Measurements from ENCODE around the gene PIF1. TPM values are rescaled to one million over a fixed set of nuclear protein-coding genes. Genes with fewer than 3 reads are reported as not detected.

Gene PIF1
- total and polyA plus RNA-seq, 9 donors: 0.18 to 1.4 (median 0.98) TPM; not detected in 2

DNA sequence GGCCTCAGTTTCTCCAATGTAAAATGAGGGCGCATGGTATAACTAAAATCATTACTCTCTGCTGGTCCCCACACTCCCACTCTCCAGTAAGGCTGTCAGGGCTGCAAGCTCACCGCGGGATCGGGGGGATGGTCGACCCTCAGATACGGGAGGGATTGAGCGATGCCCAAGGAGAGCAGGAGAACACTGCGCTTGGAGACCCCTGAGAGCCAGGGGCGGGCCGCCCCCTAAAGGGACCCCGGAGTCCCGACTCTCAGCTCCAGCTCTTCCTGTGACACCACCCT lies 15.6 kb upstream of the PIF1 start:
- Histone ChIP-seq H3K4me3 (peak overlapping the region; percentile 59), H3K27me3 (no peaks in the 10 kb centered on the region), H3K9me3 (no peaks in the 10 kb centered on the region), H3K36me3 (no peaks in the 10 kb centered on the region), H3K4me1 (ENCODE audit: insufficient read depth) (peaks cover 14% of the 10 kb centered on the region), H3K27ac (peak overlapping the region; percentile 72 to 91)
- no peak for TF ChIP-seq POLR2A (IDR thresholded peaks at IDR 0.05)
- no peak for TF ChIP-seq CTCF (IDR thresholded peaks at IDR 0.05)
- no peak for TF ChIP-seq EP300 (IDR thresholded peaks at IDR 0.05)
- intact Hi-C loops (cut with DNase I): loop anchor here in 3 of 4 donors (5.0 to 10.0 kb wide), 3 partner anchors 54 to 81 kb away; no protein-coding TSS in a partner anchor
- no peak for DNase-seq
- WGBS, 3 donors: 0 to 3% (median 2%) methylated on average over 12 of the region's 12 CpGs

GRCh38 chr15:64837502-64837901 lies 12.1 kb upstream of the PIF1 start:
- WGBS, 3 donors: 96 to 97% (median 96%) methylated on average over 1 of the region's 1 CpG
- Histone ChIP-seq H3K4me1 (ENCODE audit: insufficient read depth) (peaks cover 5% of the 10 kb centered on the region), H3K27me3 (no peaks in the 10 kb centered on the region), H3K9me3 (no peaks in the 10 kb centered on the region), H3K36me3 (no peaks in the 10 kb centered on the region), H3K27ac (no peak overlapping the region), H3K4me3 (no peak overlapping the region)
- TF ChIP-seq CTCF (IDR thresholded peaks at IDR 0.05): no peak
- no peak for TF ChIP-seq EP300 (IDR thresholded peaks at IDR 0.05)
- TF ChIP-seq POLR2A (IDR thresholded peaks at IDR 0.05): no peak
- intact Hi-C loops (cut with DNase I): no loop called here
- no peak for DNase-seq

- DNase-seq: no peak
- 7 to 18% (median 7%) methylated on average over 14 of the region's 14 CpGs for WGBS, 3 donors
- Histone ChIP-seq H3K27me3 (no peaks in the 10 kb centered on the region), H3K4me3 (peak overlapping the region; percentile 34), H3K4me1 (ENCODE audit: insufficient read depth) (peaks cover 5% of the 10 kb centered on the region), H3K9me3 (no peaks in the 10 kb centered on the region), H3K27ac (peak overlapping the region in 1 of 2 donors; percentile 64), H3K36me3 (no peaks in the 10 kb centered on the region)
- intact Hi-C loops (cut with DNase I): no loop called here
- TF ChIP-seq CTCF (IDR thresholded peaks at IDR 0.05): peak in 2 of 3 donors; percentile 1 to 2
- no peak for TF ChIP-seq POLR2A (IDR thresholded peaks at IDR 0.05)
- TF ChIP-seq EP300 (IDR thresholded peaks at IDR 0.05): no peak
These were observed 10.6 kb upstream of the PIF1 start for GRCh38 chr15:64836023-64836536.

GRCh38 chr15:64833690-64834089 lies 8.2 kb upstream of the PIF1 start:
- Histone ChIP-seq H3K4me3 (no peak overlapping the region), H3K27ac (no peak overlapping the region), H3K4me1 (ENCODE audit: insufficient read depth) (peaks cover 5% of the 10 kb centered on the region), H3K9me3 (no peaks in the 10 kb centered on the region), H3K36me3 (no peaks in the 10 kb centered on the region), H3K27me3 (no peaks in the 10 kb centered on the region)
- intact Hi-C loops (cut with DNase I): no loop called here
- WGBS, 3 donors: 92 to 100% (median 95%) methylated on average over 4 of the region's 4 CpGs
- DNase-seq: no peak
- no peak for TF ChIP-seq POLR2A (IDR thresholded peaks at IDR 0.05)
- TF ChIP-seq CTCF (IDR thresholded peaks at IDR 0.05): no peak
- no peak for TF ChIP-seq EP300 (IDR thresholded peaks at IDR 0.05)

Data from ovary (tissue), 9 donors.